SH-SY5Y (cell line): ENCODE results near the gene CDKL5.

ENCODE experiments used
- GATA2 ChIP-seq: IDR thresholded peaks from 2 replicates; pipeline ENCODE4 v1.6.1; 2011; ENCODE audit warnings: mild to moderate bottlenecking, low read depth, low read length
- GATA3 ChIP-seq: IDR thresholded peaks from 2 replicates; pipeline ENCODE4 v1.6.1; 2011; ENCODE audit warnings: low read depth, mild to moderate bottlenecking, low read length, moderate library complexity

GRCh38 chrX:18394477-18394876, 30.9 kb upstream of the CDKL5 start:
- no peak for TF ChIP-seq GATA2
- no peak for TF ChIP-seq GATA3
